GM21737 (cell line): Measurements from ENCODE around the gene LTV1.

ENCODE experiments used
- ATAC-seq: cut with Tn5 transposase; IDR thresholded peaks from one replicate; pipeline ENCODE4 v1.9.1; 2021; ENCODE audit warnings: mild to moderate bottlenecking, moderate library complexity; ENCODE audit not compliant: unreplicated experiment

The LTV1 gene

GRCh38 chr6:143884216-143884900, 41.2 kb downstream of the LTV1 start:
- no peak for ATAC-seq

GRCh38 chr6:143885116-143885515, 42.0 kb downstream of the LTV1 start:
- ATAC-seq, result no peak

GRCh38 chr6:143894655-143895054, 51.5 kb downstream of the LTV1 start:
- no peak for ATAC-seq

GRCh38 chr6:143896126-143896860, 53.2 kb downstream of the LTV1 start:
- ATAC-seq, result no peak

GRCh38 chr6:143900358-143900757, 57.2 kb downstream of the LTV1 start:
- no peak for ATAC-seq

- ATAC-seq, result peak; percentile 95
These were observed 59.0 kb downstream of the LTV1 start for GRCh38 chr6:143901885-143902750.

GRCh38 chr6:143902827-143903226, 59.7 kb downstream of the LTV1 start:
- ATAC-seq, result no peak

GRCh38 chr6:143911028-143911427, 67.9 kb downstream of the LTV1 start:
- ATAC-seq, result no peak

GRCh38 chr6:143912671-143913070, 69.5 kb downstream of the LTV1 start:
- no peak for ATAC-seq
